CD4-positive, alpha-beta T cell treated with Interleukin-4 for 4 hours (primary cell): Measurements from ENCODE around the gene TMEM204.
A peak's percentile ranks its signal among the peaks of the same experiment; 100 is the strongest.

Experiments
- DNase-seq: peaks from one replicate; pipeline ENCODE4 v3.0.0-alpha.2; 2020

The TMEM204 gene

GRCh38 chr16:1523581-1524245 is 9.8 kb upstream of the TMEM204 start:
- no peak for DNase-seq

DNA sequence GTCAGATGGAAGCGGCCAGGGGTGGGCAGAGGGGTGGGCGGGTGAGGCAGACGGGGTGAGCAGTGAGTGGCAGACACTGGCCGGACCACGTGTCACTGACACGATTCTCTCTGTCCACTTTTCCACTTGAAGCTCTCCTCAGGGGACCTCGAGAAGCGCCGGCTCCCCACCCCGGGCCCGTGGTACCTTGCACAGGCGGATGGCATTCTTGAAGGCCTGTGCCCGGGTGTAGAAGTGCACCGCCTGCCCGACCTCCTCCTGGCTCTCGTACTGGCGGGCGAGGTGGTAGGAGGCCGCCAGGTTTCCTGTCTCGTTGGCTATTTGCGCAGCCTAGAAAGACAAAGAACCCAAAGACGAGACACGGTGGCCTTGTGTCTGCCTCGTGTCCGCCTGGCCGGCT is 9.1 kb upstream of the TMEM204 start:
- no peak for DNase-seq

GRCh38 chr16:1525871-1526607 is 7.4 kb upstream of the TMEM204 start:
- peak; percentile 24 for DNase-seq

- peak; percentile 19 for DNase-seq
These were observed 6.6 kb upstream of the TMEM204 start for GRCh38 chr16:1526608-1527555.

- DNase-seq: no peak
These were observed 5.3 kb upstream of the TMEM204 start for GRCh38 chr16:1527836-1528811.

DNA sequence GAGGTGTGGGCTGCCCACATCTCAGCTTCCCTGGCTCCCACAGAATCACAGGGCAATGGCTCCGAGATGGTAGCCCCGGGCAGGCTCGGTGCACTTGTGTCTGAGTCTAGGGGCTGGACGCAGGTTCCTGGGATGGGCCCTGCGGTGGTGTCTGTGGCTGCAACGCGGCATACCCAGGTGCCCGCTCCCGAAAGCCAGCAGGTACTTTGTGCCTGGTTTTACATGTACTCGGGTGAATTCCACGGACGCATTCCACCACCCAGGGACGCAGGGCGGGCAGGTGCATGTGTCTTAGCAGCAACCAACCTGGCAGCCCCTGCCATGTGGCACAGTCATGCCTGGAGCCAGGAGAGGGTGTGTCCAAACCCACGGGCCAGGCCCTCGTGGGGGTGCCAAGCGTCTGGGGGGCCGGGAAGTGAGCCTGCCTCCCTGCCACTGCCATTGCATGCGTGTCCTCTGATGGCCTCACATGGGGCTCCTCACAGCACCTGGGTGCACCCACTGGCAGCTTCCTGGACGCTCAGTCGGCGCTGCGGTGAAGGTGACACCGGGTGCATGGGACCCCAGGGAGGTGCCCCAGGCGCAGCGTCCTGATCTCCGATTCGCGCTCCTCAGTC is 4.4 kb upstream of the TMEM204 start:
- no peak for DNase-seq

- no peak for DNase-seq
These were observed 3.0 kb upstream of the TMEM204 start for GRCh38 chr16:1530349-1530882.

DNA sequence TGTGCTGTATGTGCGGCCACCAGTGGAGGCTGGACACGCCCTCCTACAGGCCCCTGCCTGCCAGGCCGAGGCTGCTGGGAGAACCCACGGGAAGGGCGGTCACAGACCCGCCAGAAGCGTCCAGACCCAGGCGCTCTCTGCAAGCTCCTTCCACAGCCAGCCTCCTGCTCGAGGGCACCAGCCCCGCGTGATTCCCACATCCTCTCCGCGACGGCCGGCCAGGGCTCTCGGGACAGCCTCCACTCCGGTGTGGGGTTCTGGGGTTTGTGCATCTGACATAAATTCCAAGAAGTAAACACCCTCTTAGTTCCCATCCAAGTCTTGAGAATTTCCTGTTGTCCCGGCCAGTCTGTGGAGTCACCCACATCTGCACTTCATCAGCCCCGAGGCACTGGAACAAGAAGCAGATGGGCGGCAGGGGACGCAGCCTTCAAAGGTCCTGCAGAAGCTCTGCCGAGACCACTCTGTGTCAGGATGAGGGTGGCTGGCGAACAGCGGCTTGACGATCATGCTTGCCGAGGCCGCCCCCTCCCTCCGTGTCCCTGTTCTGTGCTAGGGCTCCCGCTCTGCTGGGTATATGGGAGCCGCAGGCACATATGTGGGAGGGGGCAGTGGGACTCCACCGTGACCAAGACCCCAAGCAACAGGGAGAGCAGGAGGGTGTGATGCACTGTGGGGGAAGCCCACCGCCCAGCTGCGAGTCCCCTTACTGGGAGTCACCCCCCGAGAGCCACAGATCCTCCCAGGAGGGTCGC is 2.4 kb upstream of the TMEM204 start:
- DNase-seq: no peak

- DNase-seq: no peak
These were observed 1.9 kb upstream of the TMEM204 start for GRCh38 chr16:1531638-1531910.

DNA sequence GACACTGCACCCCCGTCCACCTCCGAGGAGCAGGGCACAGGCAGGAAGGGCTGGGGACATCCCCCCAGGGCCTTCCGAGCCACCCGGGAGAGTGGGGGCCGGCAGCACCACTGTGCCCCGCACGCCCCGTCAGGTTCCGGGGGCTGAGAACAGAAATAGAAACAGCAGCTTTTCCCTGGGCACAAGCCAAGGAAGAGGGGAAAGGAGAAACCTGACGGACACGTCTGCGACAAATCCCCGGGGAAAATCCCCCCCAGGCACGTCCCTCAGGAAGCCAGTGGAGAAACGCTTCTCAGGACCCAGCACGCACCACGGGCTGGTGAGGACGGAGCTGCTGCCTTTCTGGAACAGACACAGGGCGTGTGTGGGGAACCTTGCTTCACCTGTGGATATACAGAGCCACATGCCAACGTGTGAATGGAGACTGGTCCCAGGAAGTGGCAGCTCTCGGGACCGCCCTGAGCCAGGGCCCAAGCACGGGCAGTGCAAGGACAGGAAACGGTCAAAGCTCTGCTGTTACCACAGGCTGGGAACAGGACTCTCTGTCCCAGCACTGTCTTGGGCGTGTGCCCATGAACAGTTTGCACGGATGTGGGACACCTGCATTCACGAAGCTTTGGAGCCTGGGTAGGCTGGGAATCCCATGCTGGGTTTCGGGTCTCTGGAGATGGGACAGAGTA is 1.2 kb upstream of the TMEM204 start:
- DNase-seq: no peak

DNA sequence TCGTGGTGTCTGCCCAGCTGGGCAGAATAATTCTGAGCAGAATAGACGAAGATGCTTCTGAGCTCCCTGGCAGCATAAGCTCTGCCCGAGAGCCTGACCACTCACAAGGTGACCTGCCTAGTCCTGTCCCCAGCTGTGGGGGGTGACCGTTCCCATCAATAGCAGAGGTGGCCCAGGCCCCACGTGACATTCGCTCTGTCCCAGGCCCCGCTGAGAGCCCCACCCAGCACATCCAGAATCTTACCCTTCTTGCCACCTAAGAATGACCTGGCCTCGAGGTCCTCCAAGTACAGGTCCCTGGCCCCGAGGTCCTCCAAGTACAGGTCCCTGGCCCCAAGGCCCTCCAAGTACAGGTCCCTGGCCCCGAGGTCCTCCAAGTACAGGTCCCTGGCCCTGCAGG is 695 bp upstream of the TMEM204 start:
- no peak for DNase-seq

DNA sequence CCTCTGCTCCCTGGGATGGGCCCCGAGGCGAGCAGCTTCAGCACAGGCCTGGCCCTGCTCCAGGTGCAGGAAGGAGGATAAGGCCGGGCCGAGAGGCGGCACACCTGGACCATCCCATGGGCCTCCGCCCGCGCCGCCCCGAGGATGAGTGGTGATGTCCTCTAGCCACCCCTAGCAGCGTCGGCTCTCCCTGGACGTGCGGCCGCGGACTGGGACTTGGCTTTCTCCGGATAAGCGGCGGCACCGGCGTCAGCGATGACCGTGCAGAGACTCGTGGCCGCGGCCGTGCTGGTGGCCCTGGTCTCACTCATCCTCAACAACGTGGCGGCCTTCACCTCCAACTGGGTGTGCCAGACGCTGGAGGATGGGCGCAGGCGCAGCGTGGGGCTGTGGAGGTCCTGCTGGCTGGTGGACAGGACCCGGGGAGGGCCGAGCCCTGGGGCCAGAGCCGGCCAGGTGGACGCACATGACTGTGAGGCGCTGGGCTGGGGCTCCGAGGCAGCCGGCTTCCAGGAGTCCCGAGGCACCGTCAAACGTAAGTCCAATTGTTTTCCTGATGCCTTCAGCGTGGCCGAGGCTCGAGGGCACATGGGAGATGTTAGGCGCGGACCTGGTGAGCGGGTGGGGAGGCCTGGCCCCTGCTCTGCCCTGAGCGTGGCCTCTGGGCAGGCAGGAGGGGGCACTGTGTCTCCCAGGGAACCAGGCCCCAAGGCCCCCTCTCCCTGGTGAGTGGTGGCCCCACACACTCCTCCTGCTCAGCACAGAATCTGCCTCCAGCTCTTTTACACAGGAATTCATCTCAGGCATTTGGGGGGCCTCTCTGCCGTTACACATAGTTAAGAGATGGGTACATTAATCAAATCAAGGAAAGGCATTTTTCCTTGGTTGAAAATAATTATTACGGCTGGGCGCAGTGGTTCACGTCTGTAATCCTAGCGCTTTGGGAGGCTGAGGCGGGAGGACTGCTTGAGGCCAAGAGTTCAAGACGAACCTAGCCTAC is 855 bp downstream of the TMEM204 start:
- DNase-seq: no peak

- DNase-seq: no peak
These were observed 2.2 kb downstream of the TMEM204 start for GRCh38 chr16:1535391-1536291.

DNA sequence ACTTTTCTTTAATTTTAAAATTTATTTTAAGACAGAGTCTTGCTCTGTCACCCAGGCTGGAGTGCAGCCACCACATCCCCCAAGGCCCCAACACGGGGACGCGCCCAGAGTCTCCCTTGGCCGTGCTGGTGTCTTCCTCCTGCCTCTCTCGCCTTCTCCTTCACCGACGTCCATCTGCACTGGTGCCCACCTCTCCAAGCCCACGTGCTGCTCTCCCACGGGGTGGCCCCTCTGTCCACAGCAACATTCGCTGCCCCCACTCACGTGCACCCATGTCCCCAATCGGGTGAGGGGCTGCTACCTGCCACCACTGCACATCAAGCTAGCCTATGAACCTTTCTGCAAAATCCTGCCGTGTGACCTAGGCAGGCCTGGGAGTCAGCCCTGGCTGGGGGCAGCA is 3.1 kb downstream of the TMEM204 start:
- no peak for DNase-seq

DNA sequence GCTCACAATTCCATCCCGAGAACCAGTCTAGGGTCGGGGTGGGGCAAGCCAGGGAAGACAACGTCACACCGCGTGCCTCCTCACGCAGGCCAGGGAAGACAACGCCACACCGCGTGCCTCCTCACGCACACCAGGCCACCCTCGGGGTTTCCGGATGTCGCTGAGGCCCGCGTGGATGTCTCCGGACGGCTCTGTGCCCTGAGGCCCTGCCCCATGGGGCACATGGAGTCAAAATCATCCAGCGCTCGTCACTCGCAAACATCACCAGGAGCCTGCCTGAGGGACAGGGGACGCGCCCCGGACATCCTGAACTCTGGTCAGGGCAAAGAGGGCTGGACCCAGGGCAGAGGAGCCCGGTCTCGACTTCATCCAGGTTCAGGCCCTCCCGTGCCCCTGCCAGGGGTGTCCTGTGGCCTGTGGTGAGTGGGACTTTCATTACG is 3.7 kb downstream of the TMEM204 start:
- DNase-seq: no peak

DNA sequence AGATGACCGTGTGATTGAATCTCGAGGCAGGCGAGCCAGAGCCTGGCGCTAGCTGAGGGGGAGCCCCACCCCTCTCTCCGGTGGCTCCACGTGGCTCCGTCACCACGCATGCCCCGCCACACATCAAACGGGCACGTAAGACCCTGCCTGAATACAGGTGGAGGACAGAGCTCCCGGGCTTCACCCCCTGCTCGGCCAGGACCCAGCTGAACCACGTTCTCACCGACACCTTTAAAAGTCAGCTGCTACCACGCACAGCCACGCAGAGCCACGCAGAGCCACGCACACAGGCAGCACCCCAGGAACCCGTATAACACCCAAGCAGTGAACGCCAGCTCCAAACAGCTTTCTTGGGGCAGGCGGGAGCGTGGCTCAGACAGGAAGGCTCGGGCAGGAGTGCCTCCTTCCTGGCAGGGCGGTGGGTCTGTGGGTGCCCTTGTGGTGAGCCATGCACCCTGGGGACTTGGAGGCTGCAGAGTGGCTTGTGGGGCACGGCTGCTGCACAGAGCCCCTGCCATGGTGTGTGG is 4.4 kb downstream of the TMEM204 start:
- no peak for DNase-seq

DNA sequence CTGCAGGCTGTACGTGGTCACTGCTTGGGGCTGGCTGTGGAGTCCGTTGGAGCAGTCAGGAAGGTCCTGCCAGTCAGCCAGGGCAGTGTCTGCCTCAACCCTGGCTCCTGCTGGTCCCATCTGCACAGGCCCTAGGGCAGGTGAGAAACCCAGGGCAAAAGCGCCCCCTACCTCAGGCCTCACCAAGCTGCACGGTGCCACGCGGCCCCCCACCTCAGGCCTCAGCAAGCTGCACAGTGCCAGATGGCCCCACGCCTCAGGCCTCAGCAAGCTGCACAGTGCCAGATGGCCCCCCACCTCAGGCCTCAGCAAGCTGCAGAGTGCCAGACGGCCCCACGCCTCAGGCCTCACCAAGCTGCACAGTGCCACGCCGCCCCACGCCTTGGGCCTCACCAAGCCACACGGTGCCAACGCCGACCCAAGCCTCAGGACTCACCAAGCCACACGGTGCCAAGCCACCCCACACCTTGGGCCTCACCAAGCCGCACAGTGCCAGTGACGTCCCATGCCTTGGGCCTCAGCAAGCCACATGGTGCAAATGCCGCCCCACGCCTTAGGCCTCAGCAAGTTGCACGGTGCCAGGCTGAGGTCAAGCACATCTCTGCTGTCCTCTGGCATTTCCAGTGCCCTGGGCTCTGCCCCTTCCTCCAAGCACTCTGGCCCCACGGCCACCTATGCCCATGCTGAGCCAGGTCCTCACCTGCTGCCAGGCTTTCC is 5.5 kb downstream of the TMEM204 start:
- DNase-seq: no peak
